HG03025 (cell line): ENCODE data around the gene ZBTB40.

ENCODE experiments used
- ATAC-seq: cut with Tn5 transposase; IDR thresholded peaks from one replicate; pipeline ENCODE4 v1.9.1; 2021; ENCODE audit warnings: mild to moderate bottlenecking, moderate library complexity; ENCODE audit not compliant: unreplicated experiment, low FRiP score

The ZBTB40 gene

GRCh38 chr1:22547818-22548462 is 96.3 kb downstream of the ZBTB40 start:
- ATAC-seq, result no peak

- no peak for ATAC-seq
Measured at GRCh38 chr1:22550021-22550420, 98.4 kb downstream of the ZBTB40 start.

- ATAC-seq, result no peak
Measured at GRCh38 chr1:22551591-22551990, 99.9 kb downstream of the ZBTB40 start.

GRCh38 chr1:22552021-22552420 is 100.4 kb downstream of the ZBTB40 start:
- ATAC-seq, result no peak

GRCh38 chr1:22553104-22553880 is 101.6 kb downstream of the ZBTB40 start:
- no peak for ATAC-seq

- no peak for ATAC-seq
Measured at GRCh38 chr1:22553991-22554522, 102.4 kb downstream of the ZBTB40 start.

GRCh38 chr1:22555371-22555656 is 103.7 kb downstream of the ZBTB40 start:
- ATAC-seq, result no peak

- no peak for ATAC-seq
Measured at GRCh38 chr1:22556391-22557104, 104.9 kb downstream of the ZBTB40 start.

GRCh38 chr1:22557341-22557950 is 105.8 kb downstream of the ZBTB40 start:
- ATAC-seq, result no peak

- no peak for ATAC-seq
Measured at GRCh38 chr1:22562584-22563583, 111.2 kb downstream of the ZBTB40 start, which contains the start of gene EPHA8. EPHA8 (plus strand) TSS chr1:22563489; CDS start chr1:22563636, 147 bp downstream.

- no peak for ATAC-seq
Measured at GRCh38 chr1:22563671-22564602, 112.3 kb downstream of the ZBTB40 start.

GRCh38 chr1:22566161-22566560 is 114.5 kb downstream of the ZBTB40 start:
- ATAC-seq, result no peak

GRCh38 chr1:22567197-22567596 is 115.5 kb downstream of the ZBTB40 start:
- no peak for ATAC-seq

GRCh38 chr1:22567994-22568393 is 116.3 kb downstream of the ZBTB40 start:
- no peak for ATAC-seq

- ATAC-seq, result no peak
Measured at GRCh38 chr1:22569269-22569668, 117.6 kb downstream of the ZBTB40 start.

- ATAC-seq, result no peak
Measured at GRCh38 chr1:22570140-22570909, 118.7 kb downstream of the ZBTB40 start.

GRCh38 chr1:22572818-22573217 is 121.2 kb downstream of the ZBTB40 start:
- ATAC-seq, result no peak

GRCh38 chr1:22573237-22573636 is 121.6 kb downstream of the ZBTB40 start:
- no peak for ATAC-seq
